DND-41 (cell line): ENCODE results near the gene TBC1D22A.

Experiments
- EZH2 ChIP-seq: IDR thresholded peaks from 3 replicates; pipeline ENCODE4 v1.6.1; 2012; ENCODE audit warnings: borderline replicate concordance, low read depth, mild to moderate bottlenecking, moderate library complexity, low read length, inconsistent platforms; ENCODE audit not compliant: severe bottlenecking
- TF ChIP-seq, protein P1 (sequence below): IDR thresholded peaks from 2 replicates; pipeline ENCODE4 v1.5.1; 2012; ENCODE audit warnings: borderline replicate concordance, low read length, moderate library complexity, mild to moderate bottlenecking; ENCODE audit not compliant: poor library complexity, severe bottlenecking; ENCODE audit errors: extremely low read depth

DNA sequence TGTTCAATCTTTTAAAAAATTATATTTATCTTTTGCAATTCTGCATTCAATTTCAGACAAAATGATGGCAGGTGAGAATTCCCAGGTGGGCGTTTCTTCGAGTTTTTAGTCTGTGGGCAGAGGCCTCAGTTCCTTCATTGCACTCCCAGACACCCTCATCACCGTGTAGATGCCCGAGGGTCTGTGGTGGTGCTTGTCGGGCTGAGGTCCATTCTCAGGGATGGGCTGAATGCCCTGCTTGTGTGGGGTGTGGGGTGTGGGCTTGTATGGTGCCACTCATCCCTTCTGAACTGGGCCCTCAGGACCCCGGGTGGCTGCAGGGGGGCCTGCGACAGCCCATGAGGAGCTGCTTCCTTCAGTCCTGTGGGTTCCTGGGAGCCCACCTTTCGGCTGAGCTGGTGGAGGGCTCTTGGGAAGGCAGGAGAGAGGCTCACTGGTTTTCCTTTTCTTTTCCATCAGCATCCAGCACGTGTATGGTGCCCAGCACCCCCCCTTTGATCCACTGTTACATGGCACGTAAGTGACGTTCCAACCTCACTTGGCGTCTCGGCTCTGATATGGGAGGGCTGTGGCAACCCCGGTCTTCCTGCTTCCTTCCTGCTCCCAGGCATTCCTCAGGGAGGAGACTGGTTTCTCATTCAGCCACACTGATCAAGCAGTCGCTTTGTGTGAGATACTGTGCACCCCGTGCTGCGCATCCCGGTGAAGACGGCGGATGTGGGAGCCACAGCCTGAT is 29.8 kb downstream of the TBC1D22A start:
- TF ChIP-seq, protein P1, sequence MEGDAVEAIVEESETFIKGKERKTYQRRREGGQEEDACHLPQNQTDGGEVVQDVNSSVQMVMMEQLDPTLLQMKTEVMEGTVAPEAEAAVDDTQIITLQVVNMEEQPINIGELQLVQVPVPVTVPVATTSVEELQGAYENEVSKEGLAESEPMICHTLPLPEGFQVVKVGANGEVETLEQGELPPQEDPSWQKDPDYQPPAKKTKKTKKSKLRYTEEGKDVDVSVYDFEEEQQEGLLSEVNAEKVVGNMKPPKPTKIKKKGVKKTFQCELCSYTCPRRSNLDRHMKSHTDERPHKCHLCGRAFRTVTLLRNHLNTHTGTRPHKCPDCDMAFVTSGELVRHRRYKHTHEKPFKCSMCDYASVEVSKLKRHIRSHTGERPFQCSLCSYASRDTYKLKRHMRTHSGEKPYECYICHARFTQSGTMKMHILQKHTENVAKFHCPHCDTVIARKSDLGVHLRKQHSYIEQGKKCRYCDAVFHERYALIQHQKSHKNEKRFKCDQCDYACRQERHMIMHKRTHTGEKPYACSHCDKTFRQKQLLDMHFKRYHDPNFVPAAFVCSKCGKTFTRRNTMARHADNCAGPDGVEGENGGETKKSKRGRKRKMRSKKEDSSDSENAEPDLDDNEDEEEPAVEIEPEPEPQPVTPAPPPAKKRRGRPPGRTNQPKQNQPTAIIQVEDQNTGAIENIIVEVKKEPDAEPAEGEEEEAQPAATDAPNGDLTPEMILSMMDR = no peak
- no peak for TF ChIP-seq EZH2
